OCI-LY3 (cell line): ENCODE results near the gene WDR93.

Experiments used
- H2AFZ ChIP-seq: fragments of 200-600, 300-600 bp; shearing (Covaris generic); 2 replicates; pipeline ENCODE4 v1.6.0; 2014; ENCODE audit warnings: antibody characterized with exemption, low read depth, low read length
- H3K27ac ChIP-seq: fragments of 200-600, 300-600 bp; sonication (generic); 2 replicates; pipeline ENCODE4 v1.5.1; 2014; ENCODE audit warnings: mild to moderate bottlenecking, low read length, moderate library complexity, mixed read lengths
- H3K27me3 ChIP-seq: fragments of 200-600, 300-600 bp; sonication (generic); 2 replicates; pipeline ENCODE4 v1.6.1; 2014; ENCODE audit warnings: low read depth, low read length, mixed read lengths
- H3K36me3 ChIP-seq: fragments of 200-600, 300-600 bp; sonication (generic); replicated peaks from 2 replicates; pipeline ENCODE3; 2014; ENCODE audit warnings: low read depth, low read length, mixed read lengths
- H3K4me1 ChIP-seq: fragments of 300-600, 200-600 bp; sonication (generic); 2 replicates; pipeline ENCODE4 v1.6.1; 2014; ENCODE audit warnings: low read length, mixed read lengths
- H3K4me2 ChIP-seq: fragments of 200-600, 300-600 bp; sonication (generic); 2 replicates; pipeline ENCODE4 v1.6.1; 2014; ENCODE audit warnings: low read length, mixed read lengths
- H3K4me3 ChIP-seq: fragments of 300-600, 200-600 bp; sonication (generic); 2 replicates; pipeline ENCODE4 v1.5.1; 2014; ENCODE audit warnings: antibody characterized with exemption, mild to moderate bottlenecking, low read length, moderate library complexity
- H3K79me2 ChIP-seq: fragments of 300-600, 200-600 bp; shearing (Covaris generic); 2 replicates; pipeline ENCODE4 v1.6.1; 2014; ENCODE audit warnings: mild to moderate bottlenecking, low read length, mixed read lengths
- H3K9ac ChIP-seq: fragments of 300-600, 200-600 bp; shearing (Covaris generic); 2 replicates; pipeline ENCODE4 v1.6.0; 2014; ENCODE audit warnings: mild to moderate bottlenecking, low read length, moderate library complexity
- H3K9me3 ChIP-seq: fragments of 200-600, 300-600 bp; shearing (Covaris generic); 2 replicates; pipeline ENCODE4 v1.6.1; 2014; ENCODE audit warnings: low read length, mixed read lengths; ENCODE audit not compliant: insufficient read depth
- H4K20me1 ChIP-seq: fragments of 200-600, 300-600 bp; sonication (generic); 2 replicates; pipeline ENCODE4 v1.6.1; 2016; ENCODE audit warnings: low read length, mixed read lengths; ENCODE audit not compliant: insufficient read depth
- CTCF ChIP-seq: fragments of 200-600, 300-600 bp; sonication (generic); IDR thresholded peaks from 2 replicates; pipeline ENCODE4 v1.5.1; 2014; ENCODE audit warnings: antibody characterized with exemption, low read length, low read depth
- EZH2phosphoT487 ChIP-seq: fragments of 200-600 bp; shearing (Covaris generic); IDR thresholded peaks from 2 replicates; pipeline ENCODE4 v1.6.1; 2018; ENCODE audit warnings: antibody characterized with exemption, mixed run types, low read depth

The WDR93 gene

GRCh38 chr15:89777073-89777751 is 86.6 kb downstream of the WDR93 start:
- Histone ChIP-seq H3K4me1 (peaks cover 38% of the 10 kb centered on the region), H4K20me1 (no peaks in the 10 kb centered on the region), H3K27me3 (no peaks in the 10 kb centered on the region), H3K4me3 (no peak overlapping the region), H3K36me3 (no peaks in the 10 kb centered on the region), H3K79me2 (no peaks in the 10 kb centered on the region), H3K4me2 (no peak overlapping the region), H3K9me3 (no peaks in the 10 kb centered on the region), H2AFZ (no peak overlapping the region), H3K9ac (no peak overlapping the region), H3K27ac (no peak overlapping the region)
- no peak for TF ChIP-seq CTCF
- no peak for TF ChIP-seq EZH2phosphoT487

GRCh38 chr15:89777782-89778380 is 87.3 kb downstream of the WDR93 start:
- Histone ChIP-seq H3K79me2 (no peaks in the 10 kb centered on the region), H4K20me1 (no peaks in the 10 kb centered on the region), H3K27ac (no peak overlapping the region), H3K9ac (no peak overlapping the region), H3K36me3 (no peaks in the 10 kb centered on the region), H3K27me3 (no peaks in the 10 kb centered on the region), H3K4me1 (peaks cover 41% of the 10 kb centered on the region), H3K9me3 (no peaks in the 10 kb centered on the region), H2AFZ (no peak overlapping the region), H3K4me3 (no peak overlapping the region), H3K4me2 (no peak overlapping the region)
- no peak for TF ChIP-seq CTCF
- TF ChIP-seq EZH2phosphoT487 = no peak

GRCh38 chr15:89778861-89779260 is 88.2 kb downstream of the WDR93 start:
- no peaks in the 10 kb centered on the region for H3K27me3 ChIP-seq
- H4K20me1 ChIP-seq = no peaks in the 10 kb centered on the region
- no peaks in the 10 kb centered on the region for H3K36me3 ChIP-seq
- H3K4me2 ChIP-seq = no peak overlapping the region
- no peak for TF ChIP-seq CTCF
- no peak for TF ChIP-seq EZH2phosphoT487
- no peak overlapping the region for H3K9ac ChIP-seq
- no peaks in the 10 kb centered on the region for H3K9me3 ChIP-seq
- no peak overlapping the region for H2AFZ ChIP-seq
- H3K27ac ChIP-seq = no peak overlapping the region
- H3K4me1 ChIP-seq = peaks cover 46% of the 10 kb centered on the region
- H3K79me2 ChIP-seq = no peaks in the 10 kb centered on the region
- no peak overlapping the region for H3K4me3 ChIP-seq

- H3K9me3 ChIP-seq = no peaks in the 10 kb centered on the region
- H3K36me3 ChIP-seq = no peaks in the 10 kb centered on the region
- H2AFZ ChIP-seq = no peak overlapping the region; the same call in 1 of the 2 replicates
- no peaks in the 10 kb centered on the region for H3K79me2 ChIP-seq
- peak overlapping the region; percentile 89 for H3K27ac ChIP-seq
- no peaks in the 10 kb centered on the region for H3K27me3 ChIP-seq
- TF ChIP-seq CTCF = no peak
- TF ChIP-seq EZH2phosphoT487 = no peak
- peaks cover 64% of the 10 kb centered on the region for H3K4me1 ChIP-seq
- H3K4me2 ChIP-seq = peak overlapping the region; percentile 47
- H4K20me1 ChIP-seq = no peaks in the 10 kb centered on the region
- peak overlapping the region; percentile 14 for H3K4me3 ChIP-seq
- peak overlapping the region; percentile 77 for H3K9ac ChIP-seq
Observed at GRCh38 chr15:89780601-89781000, 90.0 kb downstream of the WDR93 start.
